ENCODE results near the gene SOX13. TPM values are rescaled to one million over a fixed set of nuclear protein-coding genes. Genes with fewer than 3 reads are reported as not detected.

The SOX13 gene
- total and polyA plus RNA-seq, 2 of the 4 experiments (the other 2 are of a cell fraction) = 0.54 to 3.5 TPM

GRCh38 chr1:204083491-204083890 lies 10.6 kb downstream of the SOX13 start:
- Histone ChIP-seq H3K56ac (ENCODE audit: extremely low read depth, insufficient read depth, low read length) (no peak overlapping the region), H2AFZ (replicated peaks; ENCODE audit: low read length, poor library complexity) (peak overlapping the region; percentile 3), H2BK5ac (ENCODE audit: low read depth, low read length, poor library complexity, severe bottlenecking) (no peak overlapping the region), H4K5ac (ENCODE audit: low read depth, low read length) (no peak overlapping the region), H2AK9ac (replicated peaks; ENCODE audit: low read depth, low read length, poor library complexity) (no peak overlapping the region), H3K27me3 (ENCODE audit: control insufficient read depth, insufficient read depth, low read length) (no peaks in the 10 kb centered on the region), H3K9me3 (ENCODE audit: control insufficient read depth, insufficient read depth, low read length) (no peaks in the 10 kb centered on the region), H3K36me3 (ENCODE audit: control insufficient read depth, insufficient read depth, low read length) (no peaks in the 10 kb centered on the region), H2BK20ac (ENCODE audit: low read depth, low read length) (no peak overlapping the region), H3K9ac (ENCODE audit: low read depth, low read length) (no peak overlapping the region), H3K4me2 (ENCODE audit: low read depth, low read length) (no peak overlapping the region), H3K9me1 (ENCODE audit: insufficient read depth, low read length) (peaks cover 12% of the 10 kb centered on the region), H4K91ac (ENCODE audit: insufficient read depth, low read depth, low read length) (no peak overlapping the region), H3K4ac (ENCODE audit: low read depth, low read length) (no peak overlapping the region), H2BK120ac (ENCODE audit: low read depth, low read length) (no peak overlapping the region), H3K4me1 (ENCODE audit: control insufficient read depth, insufficient read depth, low read length) (peaks cover 15% of the 10 kb centered on the region), H2BK15ac (ENCODE audit: low read depth, low read length) (no peak overlapping the region), H3K79me1 (ENCODE audit: low read depth in 1 of 2, low read length in 2 of 2) (peaks cover 7 to 15% of the 10 kb centered on the region in 2 experiments), H4K8ac (ENCODE audit: low read depth in 2 of 2, low read length in 2 of 2) (no peak overlapping the region), H4K20me1 (ENCODE audit: insufficient read depth, low read length) (no peaks in the 10 kb centered on the region), H3K23ac (ENCODE audit: low read depth, low read length) (no peak overlapping the region), H3K18ac (ENCODE audit: low read depth, low read length) (no peak overlapping the region), H2AK5ac (ENCODE audit: low read depth, low read length) (no peak overlapping the region), H3K4me3 (ENCODE audit: insufficient read depth, low read depth, low read length) (no peak overlapping the region), H3K14ac (replicated peaks; ENCODE audit: low read depth, low read length) (no peak overlapping the region), H3K27ac (ENCODE audit: insufficient read depth, low read length) (no peak overlapping the region)
- TF ChIP-seq RCOR1 (IDR thresholded peaks at IDR 0.05; ENCODE audit: insufficient replicate concordance, low read length) (no peak), MXI1 (IDR thresholded peaks at IDR 0.05; ENCODE audit: borderline replicate concordance, low read depth, low read length) (no peak), SMC3 (IDR thresholded peaks at IDR 0.05; ENCODE audit: low read depth, low read length) (no peak), FOS (IDR thresholded peaks at IDR 0.05; ENCODE audit: low read depth, low read length) (no peak), USF2 (IDR thresholded peaks at IDR 0.05; ENCODE audit: low read depth, low read length) (no peak), MAFK (IDR thresholded peaks at IDR 0.05; ENCODE audit: low read depth, low read length) (no peak), BHLHE40 (IDR thresholded peaks at IDR 0.05; ENCODE audit: low read depth, low read length) (no peak), POLR2A (IDR thresholded peaks at IDR 0.05; ENCODE audit: low read depth, low read length) (no peak), RFX5 (IDR thresholded peaks at IDR 0.05; ENCODE audit: low read depth, low read length) (no peak)
- DNase-seq (no peak), ATAC-seq (ENCODE audit: low read depth) (no peak)
- CTCF ChIA-PET = no interaction called here
- WGBS, 2 experiments (ENCODE audit: extremely low coverage in 2 of 2, insufficient read length in 1 of 2) = 100% methylated on average over 1 of the region's 7 CpGs; no CpG with 5 or more reads in 1 of the 2 experiments
- no TSS peak for BruUV-seq (replicated peaks)
- dilution Hi-C loops (cut with HindIII; ENCODE audit: low sequenced_read_pairs, unreplicated experiment) (no loop called here), intact Hi-C loops (cut with micrococcal nuclease) (no loop called here), in situ Hi-C loops (cut with MboI; ENCODE audit: low sequenced_read_pairs) (no loop called here)
- POLR2A ChIA-PET (ENCODE audit: unreplicated experiment) = no interaction called here
